NOMO-1 treated with DMSO at 0.1 percent for 48 hours (cell line): ENCODE results near the gene DOCK10.
A peak's percentile ranks its signal among the peaks of the same experiment; 100 is the strongest.

Experiments
- DNase-seq: peaks from one replicate; lab custom pipeline; 2025; ENCODE audit not compliant: unreplicated experiment; lab: John Stamatoyannopoulos, UW

Gene DOCK10

GRCh38 chr2:225013425-225014365 is 28.6 kb downstream of the DOCK10 start:
- no peak for DNase-seq

GRCh38 chr2:225011585-225011984 is 30.7 kb downstream of the DOCK10 start:
- DNase-seq: no peak

- DNase-seq: no peak
These were observed 31.5 kb downstream of the DOCK10 start for GRCh38 chr2:225010804-225011203.

- no peak for DNase-seq
These were observed 32.5 kb downstream of the DOCK10 start for GRCh38 chr2:225009768-225010167.

- DNase-seq: peak; percentile 71
These were observed 33.3 kb downstream of the DOCK10 start for GRCh38 chr2:225008935-225009334.

- peak; percentile 95 for DNase-seq
These were observed 34.0 kb downstream of the DOCK10 start for GRCh38 chr2:225008179-225008856.

GRCh38 chr2:225006730-225007129 is 35.5 kb downstream of the DOCK10 start:
- DNase-seq: no peak

- DNase-seq: no peak
These were observed 37.7 kb downstream of the DOCK10 start for GRCh38 chr2:225004597-225004996.

- DNase-seq: no peak
These were observed 39.6 kb downstream of the DOCK10 start for GRCh38 chr2:225002656-225003045.

- peak; percentile 73 for DNase-seq
These were observed 40.1 kb downstream of the DOCK10 start for GRCh38 chr2:225002039-225002655.

GRCh38 chr2:224999754-225000153 is 42.5 kb downstream of the DOCK10 start:
- DNase-seq: peak; percentile 18

- no peak for DNase-seq
These were observed 42.9 kb downstream of the DOCK10 start for GRCh38 chr2:224999321-224999720.

GRCh38 chr2:224997802-224998201 is 44.5 kb downstream of the DOCK10 start:
- DNase-seq: no peak

GRCh38 chr2:224995419-224995818 is 46.8 kb downstream of the DOCK10 start:
- no peak for DNase-seq

GRCh38 chr2:224994242-224994823 is 47.9 kb downstream of the DOCK10 start:
- DNase-seq: peak; percentile 35

GRCh38 chr2:224990710-224991109 is 51.6 kb downstream of the DOCK10 start:
- DNase-seq: no peak

GRCh38 chr2:224987733-224988132 is 54.5 kb downstream of the DOCK10 start:
- DNase-seq: no peak

GRCh38 chr2:224986477-224986876 is 55.8 kb downstream of the DOCK10 start:
- DNase-seq: no peak

GRCh38 chr2:224984637-224985036 is 57.6 kb downstream of the DOCK10 start:
- no peak for DNase-seq

- DNase-seq: no peak
These were observed 58.3 kb downstream of the DOCK10 start for GRCh38 chr2:224983712-224984554.
